H54 (cell line): ENCODE data around the gene FCN1.

Source experiments
- DNase-seq: peaks from one replicate; pipeline ENCODE4 v3.0.0; 2011; ENCODE audit warnings: low spot score, mixed read lengths; ENCODE audit not compliant: insufficient read length
- FAIRE-seq: peaks from 3 replicates; lab custom pipeline; 2011; peaks lifted over from hg19 to GRCh38; lab: Jason Lieb, UNC
- POLR2A ChIP-seq: IDR thresholded peaks from 2 replicates; pipeline ENCODE4 v1.6.1; 2011; ENCODE audit warnings: low read depth, mild to moderate bottlenecking, low read length

The FCN1 gene

DNA sequence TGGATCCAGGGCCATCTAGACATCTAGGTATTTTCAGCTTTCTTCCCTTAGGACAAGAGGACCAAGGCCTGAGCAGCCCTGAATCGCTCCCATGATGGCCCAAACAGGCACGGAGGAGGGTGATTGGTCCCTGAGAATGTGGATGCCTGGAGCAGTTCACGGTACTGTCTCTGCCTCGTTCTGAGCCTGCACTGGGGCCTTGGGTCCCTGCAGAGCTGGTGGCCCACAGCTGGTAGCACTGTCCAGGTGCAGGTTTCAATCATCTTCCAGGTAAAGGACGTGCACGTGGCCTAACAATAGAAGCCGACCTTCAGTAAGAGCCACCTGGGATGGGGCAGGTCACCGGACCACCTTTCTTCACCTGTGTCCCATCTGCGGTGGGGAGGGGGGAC, 19.4 kb upstream of the FCN1 start:
- no peak for DNase-seq
- no peak for TF ChIP-seq POLR2A
- FAIRE-seq: no peak

DNA sequence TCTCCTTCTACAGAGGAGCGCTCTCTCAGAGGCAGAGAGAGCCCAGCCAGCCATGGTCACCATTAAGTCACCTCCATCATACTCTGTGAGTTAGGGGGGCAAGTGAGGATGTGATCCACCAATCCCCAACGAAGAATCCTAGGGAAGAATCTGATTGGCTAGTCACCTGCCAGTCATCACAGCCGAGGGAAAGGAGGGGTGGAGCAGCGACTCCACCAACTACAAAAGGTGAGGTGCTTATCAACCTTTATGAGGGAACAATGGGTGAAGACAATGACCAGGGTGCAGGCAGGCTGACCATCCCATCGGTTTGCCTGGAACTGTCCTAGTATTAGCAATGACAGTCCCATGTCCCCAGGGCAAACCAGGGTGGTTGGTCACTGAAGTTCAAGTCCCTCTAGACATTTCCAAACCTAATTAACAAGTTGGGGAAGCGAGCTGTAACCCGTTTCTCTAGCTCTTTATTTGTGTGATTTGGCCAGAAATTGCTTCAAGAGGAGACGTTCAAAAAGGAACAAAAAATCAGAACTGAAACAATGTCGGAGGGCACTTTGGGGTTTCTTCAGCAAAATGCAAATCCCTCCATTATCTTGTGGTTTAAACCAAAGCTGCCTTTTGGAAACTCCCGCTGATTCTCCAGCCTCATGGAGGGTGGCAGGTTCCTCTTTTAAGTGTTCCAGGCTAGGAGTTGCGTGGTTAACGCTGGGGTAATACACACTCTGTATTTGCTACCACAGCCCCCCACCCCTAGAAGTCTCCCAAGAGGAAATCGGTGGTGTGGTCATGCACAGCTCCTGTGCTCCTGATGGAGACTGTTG, 18.8 kb upstream of the FCN1 start:
- TF ChIP-seq POLR2A: no peak
- DNase-seq (no peak), FAIRE-seq (no peak)

DNA sequence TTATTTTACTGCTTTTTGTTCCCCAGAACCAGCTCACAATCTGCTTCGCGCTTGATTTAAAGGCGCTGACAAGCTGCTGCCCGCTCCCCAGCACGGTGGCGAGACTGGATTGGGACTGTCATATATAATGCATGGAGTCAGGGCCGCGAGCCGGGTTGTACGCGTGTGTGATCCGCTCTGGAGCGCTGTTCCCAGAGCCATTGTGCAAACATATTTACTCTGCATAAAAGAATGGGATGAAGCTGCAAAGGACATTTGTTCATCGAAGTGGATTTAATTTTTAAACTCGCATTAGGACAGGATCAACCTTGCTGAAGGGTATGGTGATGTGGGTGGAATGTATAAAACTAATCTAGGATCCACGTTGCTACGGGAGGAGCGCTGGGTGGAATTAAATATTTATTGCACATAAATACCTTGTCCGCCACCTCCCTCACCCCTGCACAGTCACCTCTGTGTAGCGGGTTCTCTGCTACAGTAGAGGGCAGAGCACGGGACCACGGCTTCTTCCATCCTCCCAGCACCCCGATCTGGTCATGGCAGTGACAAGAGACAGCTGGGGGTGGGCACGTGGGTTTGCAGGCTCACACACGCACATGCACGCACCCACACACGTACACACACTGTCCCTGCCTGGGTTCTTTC, 18.1 kb upstream of the FCN1 start:
- DNase-seq (no peak), FAIRE-seq (no peak)
- TF ChIP-seq POLR2A: no peak

DNA sequence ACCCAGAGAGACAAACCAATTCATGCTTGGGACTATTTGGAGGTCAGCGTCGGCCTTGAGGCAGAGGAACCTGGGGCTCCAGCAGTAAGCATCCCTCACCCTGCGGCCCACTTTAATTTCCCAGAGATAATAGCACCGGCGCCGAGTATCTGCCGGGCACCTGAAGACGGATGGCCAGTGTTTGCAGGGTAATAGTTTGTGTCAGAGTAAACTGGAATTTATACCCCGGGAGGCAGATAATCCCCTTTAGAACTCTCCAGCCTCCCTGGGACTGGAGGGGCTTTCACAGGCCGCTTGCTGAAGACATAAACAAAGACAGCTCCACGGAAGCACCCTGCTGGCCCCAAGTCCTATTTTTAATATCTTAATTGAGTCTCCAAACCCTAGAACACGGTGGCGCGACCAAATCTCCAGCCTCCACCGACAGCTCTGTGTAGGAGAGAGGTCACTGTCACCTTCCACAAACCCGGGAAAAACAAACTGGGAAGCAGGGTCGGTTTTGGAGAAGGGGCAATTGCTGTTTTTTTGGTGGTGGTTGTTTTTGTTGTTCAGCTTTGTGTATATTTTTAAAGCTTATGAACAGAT, 17.4 kb upstream of the FCN1 start:
- FAIRE-seq: no peak

DNA sequence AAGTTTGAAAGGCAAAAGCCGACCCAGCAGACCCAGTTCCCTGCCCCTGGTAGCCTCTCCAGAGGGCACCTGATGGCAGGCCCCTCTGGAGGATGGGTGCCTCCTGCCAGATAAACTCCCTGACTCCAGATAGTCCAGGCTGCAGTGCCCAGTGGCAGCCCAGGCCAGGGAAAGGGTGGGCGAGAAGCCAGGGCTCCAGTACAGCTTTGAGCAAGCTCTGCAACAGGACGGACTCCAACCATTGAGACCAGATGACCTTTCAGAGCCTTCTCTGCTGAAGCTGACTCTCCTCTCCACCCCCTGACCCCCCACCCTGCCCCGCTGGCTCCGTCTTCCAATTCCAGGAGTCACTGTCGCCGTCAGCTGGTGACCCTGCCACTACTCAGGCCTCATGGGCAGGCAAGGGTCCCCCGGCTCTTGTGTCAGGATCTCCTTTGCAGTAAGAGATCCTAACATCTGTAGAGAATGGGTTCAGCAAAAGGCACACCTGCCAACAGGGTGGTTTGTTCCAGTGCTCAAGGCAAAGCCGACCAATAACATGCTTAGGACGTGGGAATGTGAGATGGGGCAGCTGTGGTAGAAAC, 15.5 kb upstream of the FCN1 start:
- TF ChIP-seq POLR2A: no peak
- FAIRE-seq: no peak
- no peak for DNase-seq

More for the DNA sequence above, 17.4 kb upstream of the FCN1 start:
- TF ChIP-seq POLR2A: no peak
- DNase-seq: no peak

DNA sequence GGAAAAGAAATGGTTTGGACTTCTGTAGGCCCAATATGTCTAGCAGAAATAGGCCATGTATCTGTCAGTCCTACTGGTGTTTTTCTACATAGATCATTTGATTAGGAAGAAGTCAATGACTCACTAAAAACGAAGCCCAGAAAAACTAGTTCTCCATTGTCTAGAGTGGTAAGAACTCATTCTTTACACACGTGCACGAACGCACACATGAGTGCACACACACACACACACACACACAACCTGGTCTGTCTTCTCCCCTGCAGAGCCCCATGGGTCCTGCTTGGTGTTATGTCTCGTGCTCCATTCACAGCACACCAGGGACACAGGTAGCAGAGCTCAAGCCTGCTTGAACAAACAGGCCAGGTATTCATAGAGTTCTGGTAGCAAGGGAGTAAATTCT, 14.9 kb upstream of the FCN1 start:
- DNase-seq: no peak
- TF ChIP-seq POLR2A: no peak
- no peak for FAIRE-seq

DNA sequence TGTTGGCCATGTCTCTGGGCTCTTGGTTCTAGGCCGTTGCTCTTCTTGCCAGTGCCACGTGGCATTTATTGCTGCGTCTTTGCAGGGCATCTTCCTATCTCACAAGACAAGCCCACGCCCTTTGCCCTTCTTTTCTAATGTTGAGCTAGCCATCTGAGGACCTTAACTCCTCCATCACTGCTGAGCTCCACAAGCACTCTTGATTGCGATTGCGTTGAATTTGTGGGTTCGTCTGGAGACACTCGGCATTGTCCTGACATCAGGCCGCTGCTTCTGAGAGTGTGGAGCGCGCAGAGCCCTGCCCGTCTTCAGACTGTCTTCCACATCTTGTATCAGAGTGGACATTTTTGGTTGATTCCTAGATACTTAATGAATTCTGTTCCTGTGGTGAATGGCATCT, 14.5 kb upstream of the FCN1 start:
- FAIRE-seq (no peak), DNase-seq (no peak)
- no peak for TF ChIP-seq POLR2A

DNA sequence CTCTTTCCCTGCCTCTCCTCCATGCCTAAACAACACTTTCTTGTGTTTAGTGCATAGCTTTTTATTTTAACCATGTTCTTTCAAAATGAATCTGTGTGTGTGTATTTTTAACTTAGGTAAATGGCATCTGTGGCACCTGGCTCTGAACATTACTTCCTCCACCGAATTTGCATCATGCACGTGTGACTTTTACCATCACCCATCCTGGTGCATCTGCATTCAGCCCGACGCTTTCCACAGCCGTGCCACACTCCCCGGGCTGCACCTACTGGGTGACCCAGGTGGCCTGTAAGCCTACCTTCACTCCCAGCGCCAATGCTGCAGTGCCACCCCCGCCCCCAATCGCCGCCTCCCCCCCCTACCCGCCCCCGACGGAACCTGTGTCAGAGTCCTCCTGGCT, 12.7 kb upstream of the FCN1 start:
- no peak for TF ChIP-seq POLR2A
- FAIRE-seq (no peak), DNase-seq (no peak)

DNA sequence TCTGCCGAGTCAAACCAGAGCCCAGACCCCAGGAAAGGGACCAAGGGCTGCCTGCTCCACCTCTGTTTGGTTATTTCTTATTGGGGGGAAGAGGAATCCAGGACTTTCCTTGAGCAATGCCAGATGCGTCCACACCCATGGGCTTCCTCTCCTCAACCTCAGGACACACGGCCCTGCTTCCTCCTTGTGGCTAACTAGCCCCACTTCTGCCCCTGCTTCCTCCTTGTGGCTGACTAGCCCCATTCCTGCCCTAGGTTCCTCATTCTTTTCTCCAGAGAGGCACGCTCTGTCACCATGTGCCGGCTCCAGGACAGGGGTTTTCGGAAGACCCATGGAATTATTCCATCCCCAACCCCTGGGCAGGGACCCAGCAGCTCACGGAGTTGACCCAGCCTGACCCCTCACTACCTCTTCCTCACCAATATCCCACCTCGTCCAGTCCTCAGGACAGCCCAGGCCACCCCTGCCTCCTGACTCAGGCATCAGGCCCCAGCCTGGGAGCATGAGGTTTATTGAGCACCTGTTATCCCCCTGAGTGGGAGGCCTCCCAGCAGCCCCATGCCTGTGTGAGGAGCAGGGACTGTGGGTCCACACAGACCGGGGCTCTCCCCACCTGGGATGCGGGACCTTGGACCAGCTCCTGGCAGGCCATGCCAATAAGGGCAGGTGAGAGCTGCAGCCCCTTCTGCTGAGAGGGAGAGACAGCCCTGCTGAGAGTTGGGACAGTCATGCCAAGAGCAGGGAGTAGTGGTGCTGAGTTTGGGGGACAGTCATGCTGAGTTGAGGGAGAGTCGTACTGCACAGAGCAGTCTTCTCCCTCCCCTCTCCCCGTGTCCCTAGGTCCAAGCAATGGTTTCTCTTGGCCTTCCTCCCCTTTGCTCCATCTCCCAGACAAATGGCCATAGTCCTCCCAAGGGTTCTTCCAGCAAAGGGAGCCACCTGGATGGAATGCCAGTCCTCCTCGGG, 11.8 kb upstream of the FCN1 start:
- FAIRE-seq (no peak), DNase-seq (no peak)
- no peak for TF ChIP-seq POLR2A

DNA sequence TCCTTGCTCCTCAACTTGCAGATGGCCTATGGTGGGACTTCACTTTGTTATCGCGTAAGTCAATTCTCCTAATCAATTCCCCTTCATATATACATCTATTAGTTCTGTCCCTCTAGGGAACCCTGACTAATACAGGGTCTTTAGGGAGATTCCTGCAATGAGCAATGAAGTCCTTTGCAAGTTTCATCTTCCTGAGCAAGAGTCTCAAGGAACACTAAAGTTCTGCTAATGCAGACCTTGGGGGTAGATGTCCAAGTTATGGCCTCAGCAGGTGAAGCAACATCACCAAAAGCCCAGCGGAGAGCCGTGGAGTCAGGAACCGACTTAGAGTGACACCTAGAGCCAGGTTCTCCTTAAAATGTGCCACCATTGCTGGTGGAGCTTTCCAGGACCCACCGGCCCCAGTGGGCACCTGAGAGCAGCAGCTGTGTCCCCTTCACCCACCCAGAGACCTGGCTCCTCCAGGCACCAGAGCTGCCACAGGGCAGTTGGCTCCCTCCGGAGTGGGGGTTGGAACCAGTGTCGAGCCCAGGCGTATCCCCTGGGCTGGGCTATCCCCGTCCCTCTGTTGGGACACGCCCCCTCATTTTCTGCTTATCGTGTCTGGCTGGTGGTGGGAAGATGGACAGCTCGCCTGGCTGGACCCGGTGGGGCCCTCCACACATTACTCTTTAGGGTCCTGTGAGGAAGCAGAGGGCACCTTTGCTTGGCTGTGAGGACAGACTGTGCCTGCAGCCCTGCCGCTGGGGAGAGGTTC, 10.9 kb upstream of the FCN1 start:
- FAIRE-seq (no peak), DNase-seq (no peak)
- TF ChIP-seq POLR2A: no peak

DNA sequence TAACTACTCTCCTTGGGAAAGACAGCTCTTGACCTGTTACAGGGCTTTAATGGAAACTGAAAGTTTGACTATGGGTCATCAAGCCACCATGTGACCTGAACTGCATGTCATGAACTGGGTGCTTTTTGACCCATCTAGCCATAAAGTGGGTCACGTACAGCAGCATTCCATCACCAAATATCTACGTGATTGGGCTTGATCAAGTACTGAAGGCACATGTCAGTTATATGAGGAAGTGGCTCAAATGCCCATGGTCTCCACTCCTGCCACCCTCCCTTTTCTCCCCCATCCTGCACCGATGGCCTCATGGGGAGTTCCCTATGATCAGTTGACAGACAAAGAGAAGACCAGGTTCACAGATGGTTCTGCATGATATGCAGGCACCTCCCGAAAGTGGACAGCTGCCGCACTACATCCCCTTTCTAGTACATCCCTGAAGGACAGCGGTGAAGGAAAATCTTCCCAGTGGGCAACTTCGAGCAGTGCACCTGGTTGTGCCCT, 7.3 kb upstream of the FCN1 start:
- FAIRE-seq (no peak), DNase-seq (no peak)
- TF ChIP-seq POLR2A: no peak

DNA sequence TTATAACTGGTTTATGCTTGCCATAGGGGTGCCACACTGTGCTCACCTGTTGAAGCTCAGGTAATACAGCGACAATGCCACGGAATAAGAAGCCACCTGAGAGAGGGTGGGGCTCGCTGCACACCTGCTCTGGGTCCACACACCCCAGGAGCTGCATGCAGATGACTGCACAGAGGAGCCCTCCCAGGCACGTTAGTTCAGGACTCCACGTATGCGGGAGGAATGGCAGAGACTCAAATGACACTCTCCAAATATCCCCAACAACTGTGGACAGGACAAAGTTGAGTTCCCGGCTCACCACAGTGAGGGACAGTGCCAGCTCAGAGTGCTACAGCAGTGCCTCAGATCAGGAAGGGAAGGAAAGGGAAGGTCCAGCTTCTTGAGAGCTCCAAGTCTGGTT, 5.8 kb upstream of the FCN1 start:
- FAIRE-seq: no peak
- no peak for DNase-seq
- TF ChIP-seq POLR2A: no peak
